Chondrocyte (in vitro differentiated cells): ENCODE results near the gene DUSP6. TPM values are rescaled to one million over a fixed set of nuclear protein-coding genes. Genes with fewer than 3 reads are reported as not detected.
A peak's percentile ranks its signal among the peaks of the same experiment; 100 is the strongest.

ENCODE experiments used
- DNase-seq: peaks from one replicate; pipeline ENCODE4 v3.0.0; 2021; ENCODE audit warnings: mixed read lengths, low spot score
- H3K27ac Mint-ChIP-seq: one replicate; pipeline ENCODE4 v1.8.0; 2021; ENCODE audit warnings: mild to moderate bottlenecking, moderate library complexity, mixed read lengths; ENCODE audit not compliant: unreplicated experiment
- H3K27me3 Mint-ChIP-seq: 2 replicates; pipeline ENCODE4 v1.8.0; 2021; ENCODE audit warnings: low read depth, mixed read lengths
- H3K36me3 Mint-ChIP-seq: 2 replicates; pipeline ENCODE4 v1.8.0; 2021; ENCODE audit warnings: low read depth, mixed read lengths
- H3K4me1 Mint-ChIP-seq: 2 replicates; pipeline ENCODE4 v1.8.0; 2021; ENCODE audit warnings: low read depth, mild to moderate bottlenecking, mixed read lengths
- H3K4me3 Mint-ChIP-seq: one replicate; pipeline ENCODE4 v1.8.0; 2021; ENCODE audit warnings: mild to moderate bottlenecking, moderate library complexity, mixed read lengths; ENCODE audit not compliant: unreplicated experiment
- H3K9me3 Mint-ChIP-seq: 2 replicates; pipeline ENCODE4 v1.8.0; 2021; ENCODE audit warnings: low read depth, mixed read lengths
- CTCF ChIP-seq: fragments of 200-600 bp; sonication (generic); IDR thresholded peaks from 2 replicates; pipeline ENCODE4 v1.5.0; 2021; ENCODE audit warnings: antibody characterized with exemption, mild to moderate bottlenecking, moderate library complexity
- total RNA-seq: library from RNA; stranded (reverse); gene quantifications from 3 replicates; pipeline ENCODE4 v1.2.1, GENCODE V29; 2021

DUSP6 gene
- total RNA-seq, 1 donor from 2014 or later, result 8.3 TPM

GRCh38 chr12:89354612-89355067 is 2.3 kb upstream of the DUSP6 start:
- TF ChIP-seq CTCF, result no peak
- Mint-ChIP-seq H3K9me3 (no peaks in the 10 kb centered on the region), H3K4me3 (peak overlapping the region; percentile 85), H3K36me3 (no peaks in the 10 kb centered on the region), H3K27ac (peak overlapping the region; percentile 96), H3K27me3 (no peaks in the 10 kb centered on the region), H3K4me1 (peaks cover 42% of the 10 kb centered on the region)
- DNase-seq, result no peak

GRCh38 chr12:89353823-89354611 is 1.7 kb upstream of the DUSP6 start:
- peak overlapping the region; percentile 96 for H3K27ac Mint-ChIP-seq
- peak overlapping the region; percentile 85 for H3K4me3 Mint-ChIP-seq
- no peaks in the 10 kb centered on the region for H3K9me3 Mint-ChIP-seq
- no peaks in the 10 kb centered on the region for H3K36me3 Mint-ChIP-seq
- no peak for DNase-seq
- H3K27me3 Mint-ChIP-seq, result no peaks in the 10 kb centered on the region
- H3K4me1 Mint-ChIP-seq, result peaks cover 48% of the 10 kb centered on the region
- no peak for TF ChIP-seq CTCF

- Mint-ChIP-seq H3K27ac (peak overlapping the region; percentile 96), H3K9me3 (no peaks in the 10 kb centered on the region), H3K4me1 (peaks cover 50% of the 10 kb centered on the region), H3K36me3 (no peaks in the 10 kb centered on the region), H3K4me3 (peak overlapping the region; percentile 85), H3K27me3 (no peaks in the 10 kb centered on the region)
- DNase-seq, result peak; percentile 96
- TF ChIP-seq CTCF, result no peak
Observed at GRCh38 chr12:89353188-89353822, 1.0 kb upstream of the DUSP6 start.

GRCh38 chr12:89352242-89352491 is 134 bp downstream of the DUSP6 start:
- Mint-ChIP-seq H3K4me3 (peak overlapping the region; percentile 85), H3K9me3 (no peaks in the 10 kb centered on the region), H3K27me3 (no peaks in the 10 kb centered on the region), H3K4me1 (peaks cover 50% of the 10 kb centered on the region), H3K27ac (peak overlapping the region; percentile 96), H3K36me3 (no peaks in the 10 kb centered on the region)
- no peak for TF ChIP-seq CTCF
- DNase-seq, result no peak

GRCh38 chr12:89351489-89352241 is 636 bp downstream of the DUSP6 start:
- peak; percentile 94 for DNase-seq
- Mint-ChIP-seq H3K4me1 (peaks cover 55% of the 10 kb centered on the region), H3K36me3 (no peaks in the 10 kb centered on the region), H3K9me3 (no peaks in the 10 kb centered on the region), H3K27ac (peak overlapping the region; percentile 96), H3K4me3 (peak overlapping the region; percentile 85), H3K27me3 (no peaks in the 10 kb centered on the region)
- TF ChIP-seq CTCF, result no peak
